Fibroblast of lung (primary cell): ENCODE data around the gene GPR45. TPM values are rescaled to one million over a fixed set of nuclear protein-coding genes. Genes with fewer than 3 reads are reported as not detected.

Source experiments
- DNase-seq, 2 donors: peaks; one replicate each; pipeline versions ENCODE4 v3.0.0 to v3.0.0-alpha.2; 2010; ENCODE audit warnings: low read depth in 2 of 2
- H2AFZ ChIP-seq: 2 replicates; pipeline ENCODE4 v1.5.1; 2012; ENCODE audit warnings: low read length, control low read depth, inconsistent platforms
- H3K27ac ChIP-seq: 2 replicates; pipeline ENCODE4 v1.5.1; 2011; ENCODE audit warnings: low read length, control low read depth; ENCODE audit not compliant: insufficient read depth
- H3K27me3 ChIP-seq: 2 replicates; pipeline ENCODE4 v1.5.1; 2011; ENCODE audit warnings: mild to moderate bottlenecking, low read length; ENCODE audit not compliant: control insufficient read depth, insufficient read depth
- H3K36me3 ChIP-seq: 2 replicates; pipeline ENCODE4 v1.5.1; 2011; ENCODE audit warnings: low read length; ENCODE audit not compliant: control insufficient read depth, insufficient read depth
- H3K4me1 ChIP-seq: 2 replicates; pipeline ENCODE4 v1.5.1; 2011; ENCODE audit warnings: low read length; ENCODE audit not compliant: control insufficient read depth, insufficient read depth; ENCODE audit errors: extremely low read depth
- H3K4me2 ChIP-seq: 2 replicates; pipeline ENCODE4 v1.5.1; 2011; ENCODE audit warnings: low read length, control low read depth; ENCODE audit not compliant: insufficient read depth; ENCODE audit errors: extremely low read depth
- H3K4me3 ChIP-seq, 4 experiments: fragments of 200-600 bp in 1 of 4; sonication (generic) in 1 of 4; replicated peaks in 1 of 4; 2 replicates each; pipeline ENCODE4 v1.5.1; 2011 to 2016; ENCODE audit warnings: low read length in 4 of 4, low read depth in 3 of 4, mild to moderate bottlenecking in 3 of 4, control low read depth in 2 of 4, inconsistent platforms in 1 of 4, mixed read lengths in 1 of 4; ENCODE audit not compliant: insufficient read depth in 1 of 4; ENCODE audit errors: control extremely low read depth in 1 of 4
- H3K79me2 ChIP-seq: 2 replicates; pipeline ENCODE4 v1.5.1; 2012; ENCODE audit warnings: mild to moderate bottlenecking, low read length, inconsistent platforms; ENCODE audit not compliant: control insufficient read depth, insufficient read depth
- H3K9ac ChIP-seq: 2 replicates; pipeline ENCODE4 v1.5.1; 2011; ENCODE audit warnings: mild to moderate bottlenecking, low read length, control low read depth; ENCODE audit not compliant: insufficient read depth
- H3K9me3 ChIP-seq: 2 replicates; pipeline ENCODE4 v1.5.1; 2012; ENCODE audit warnings: low read depth, low read length; ENCODE audit not compliant: control insufficient read depth, insufficient read depth
- H4K20me1 ChIP-seq: 2 replicates; pipeline ENCODE4 v1.5.1; 2011; ENCODE audit warnings: low read length; ENCODE audit not compliant: control insufficient read depth, insufficient read depth; ENCODE audit errors: extremely low read depth
- EZH2 ChIP-seq: IDR thresholded peaks from 2 replicates; pipeline ENCODE4 v1.5.1; 2012; ENCODE audit warnings: low read length, control low read depth, mild to moderate bottlenecking; ENCODE audit errors: missing control alignments
- polyA plus RNA-seq, 2 donors: library from polyadenylated mRNA; depleted of rRNA in 1 of 2; stranded (reverse) in 1 of 2; unstranded in 1 of 2; fragments of >200 nt; gene quantifications; 2 replicates each; pipeline ENCODE4 v1.2.1, GENCODE V29; 2011 to 2012; ENCODE audit warnings: missing spikeins in 1 of 2
- total RNA-seq: library from RNA; depleted of rRNA; stranded (reverse); fragments of >200 nt; gene quantifications from 2 replicates; pipeline ENCODE4 v1.2.1, GENCODE V29; 2014
- TF ChIP-seq, protein P1 (sequence below), 2 donors: IDR thresholded peaks in 1 of 2; conservative IDR thresholded peaks in 1 of 2; 1 replicate in 1 of 2; 2 replicates in 1 of 2; pipeline ENCODE4 v1.5.1; 2011 to 2012; ENCODE audit warnings: low read length in 2 of 2, control low read depth in 1 of 2, inconsistent platforms in 1 of 2, low read depth in 1 of 2, mild to moderate bottlenecking in 1 of 2

Gene GPR45
- total and polyA plus RNA-seq, 2 donors (not counting 1 experiment from before 2014, with no cell fraction given): not detected

DNA sequence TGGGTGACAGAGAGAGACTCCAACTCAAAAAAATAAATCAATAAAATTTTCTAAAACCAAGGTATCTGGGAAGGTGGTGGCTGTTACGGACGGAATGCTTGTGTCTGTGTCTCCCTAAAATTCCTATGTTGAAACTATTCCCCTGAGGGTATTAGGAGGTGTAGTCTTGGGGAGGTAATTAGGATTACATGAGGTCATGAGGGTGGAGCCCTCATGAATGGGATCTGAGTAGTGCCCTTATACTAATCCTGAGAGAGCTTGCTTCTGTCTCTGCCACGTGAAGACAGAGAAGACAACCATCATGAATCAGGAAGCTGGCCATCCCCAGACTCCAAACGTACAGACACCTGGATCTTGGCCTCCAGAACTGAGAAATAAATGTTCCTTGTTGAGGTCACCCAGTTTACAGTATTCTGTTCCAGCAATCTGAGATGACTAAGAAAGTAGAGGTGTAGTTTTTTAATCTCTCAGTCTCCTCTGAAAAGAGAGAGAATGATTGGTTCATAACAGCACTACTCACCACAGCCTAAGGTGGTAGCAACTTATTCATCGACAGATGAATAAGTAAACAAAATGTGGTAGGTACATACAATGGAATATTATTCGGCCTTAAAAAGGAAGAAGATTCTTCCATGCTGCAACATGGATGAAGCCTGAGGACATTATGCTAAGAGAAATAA lies 49.6 kb downstream of the GPR45 start:
- Histone ChIP-seq H3K4me3 (no peak overlapping the region), H3K79me2 (no peaks in the 10 kb centered on the region), H3K27me3 (no peaks in the 10 kb centered on the region), H3K27ac (no peak overlapping the region), H3K9ac (no peak overlapping the region), H3K36me3 (no peaks in the 10 kb centered on the region), H4K20me1 (no peaks in the 10 kb centered on the region), H3K4me1 (no peaks in the 10 kb centered on the region), H3K9me3 (no peaks in the 10 kb centered on the region), H2AFZ (no peak overlapping the region), H3K4me2 (no peak overlapping the region)
- no peak for DNase-seq
- TF ChIP-seq, protein P1, sequence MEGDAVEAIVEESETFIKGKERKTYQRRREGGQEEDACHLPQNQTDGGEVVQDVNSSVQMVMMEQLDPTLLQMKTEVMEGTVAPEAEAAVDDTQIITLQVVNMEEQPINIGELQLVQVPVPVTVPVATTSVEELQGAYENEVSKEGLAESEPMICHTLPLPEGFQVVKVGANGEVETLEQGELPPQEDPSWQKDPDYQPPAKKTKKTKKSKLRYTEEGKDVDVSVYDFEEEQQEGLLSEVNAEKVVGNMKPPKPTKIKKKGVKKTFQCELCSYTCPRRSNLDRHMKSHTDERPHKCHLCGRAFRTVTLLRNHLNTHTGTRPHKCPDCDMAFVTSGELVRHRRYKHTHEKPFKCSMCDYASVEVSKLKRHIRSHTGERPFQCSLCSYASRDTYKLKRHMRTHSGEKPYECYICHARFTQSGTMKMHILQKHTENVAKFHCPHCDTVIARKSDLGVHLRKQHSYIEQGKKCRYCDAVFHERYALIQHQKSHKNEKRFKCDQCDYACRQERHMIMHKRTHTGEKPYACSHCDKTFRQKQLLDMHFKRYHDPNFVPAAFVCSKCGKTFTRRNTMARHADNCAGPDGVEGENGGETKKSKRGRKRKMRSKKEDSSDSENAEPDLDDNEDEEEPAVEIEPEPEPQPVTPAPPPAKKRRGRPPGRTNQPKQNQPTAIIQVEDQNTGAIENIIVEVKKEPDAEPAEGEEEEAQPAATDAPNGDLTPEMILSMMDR (conservative IDR thresholded peaks at IDR 0.05 in 1 of 2, IDR thresholded peaks at IDR 0.05 in 1 of 2; ENCODE audit: low read depth in 1 of 2, low read length in 2 of 2): no peak
- TF ChIP-seq EZH2: no peak

DNA sequence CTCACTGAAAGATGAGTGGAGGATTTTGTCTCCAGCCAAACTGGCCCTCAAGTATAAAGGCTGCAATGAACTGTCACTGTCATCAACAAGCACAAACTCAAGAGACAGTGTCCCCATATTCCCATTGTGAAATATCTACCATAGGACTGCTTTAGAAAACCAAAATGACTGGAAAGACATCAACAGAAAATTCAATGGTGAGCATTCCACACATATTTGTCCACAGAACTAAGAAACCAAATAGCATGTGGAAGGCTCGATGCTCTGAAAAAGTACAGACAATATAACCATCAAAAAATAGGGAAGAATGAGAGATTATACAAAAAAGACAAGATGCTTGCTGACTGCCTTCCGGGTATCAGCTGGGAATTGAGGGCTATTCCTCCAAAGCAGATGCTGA lies 50.4 kb downstream of the GPR45 start:
- H3K27ac ChIP-seq: no peak overlapping the region
- H3K27me3 ChIP-seq: no peaks in the 10 kb centered on the region
- no peak overlapping the region for H2AFZ ChIP-seq
- no peaks in the 10 kb centered on the region for H4K20me1 ChIP-seq
- no peak for TF ChIP-seq EZH2
- TF ChIP-seq, protein P1 (conservative IDR thresholded peaks at IDR 0.05 in 1 of 2, IDR thresholded peaks at IDR 0.05 in 1 of 2; ENCODE audit: low read depth in 1 of 2, low read length in 2 of 2): no peak
- no peaks in the 10 kb centered on the region for H3K36me3 ChIP-seq
- no peaks in the 10 kb centered on the region for H3K4me1 ChIP-seq
- H3K79me2 ChIP-seq: no peaks in the 10 kb centered on the region
- DNase-seq: peak in 1 of 2 donors; percentile 38
- H3K4me2 ChIP-seq: no peak overlapping the region
- no peak overlapping the region for H3K9ac ChIP-seq
- no peak overlapping the region for H3K4me3 ChIP-seq
- H3K9me3 ChIP-seq: no peaks in the 10 kb centered on the region

Other genes starting within 250 kb of the GPR45 start
- gene MRPS9, start 203.7 kb upstream of the GPR45 start, total RNA-seq: 21.3 and 21.6 TPM in 2 replicates
- gene MRPS9, start 203.7 kb upstream of the GPR45 start, polyA plus RNA-seq: 25.3 and 30.7 TPM in 2 replicates
- gene TGFBRAP1, start 88.0 kb downstream of the GPR45 start, total RNA-seq: 14.1 and 14.9 TPM in 2 replicates
- 8.5 and 9.7 TPM in 2 replicates for gene TGFBRAP1, start 88.0 kb downstream of the GPR45 start, polyA plus RNA-seq
- gene C2orf49, start 95.8 kb downstream of the GPR45 start, total RNA-seq: 23.4 and 28.4 TPM in 2 replicates
- gene C2orf49, start 95.8 kb downstream of the GPR45 start, polyA plus RNA-seq: 17.0 and 20.9 TPM in 2 replicates
- gene FHL2, start 157.3 kb downstream of the GPR45 start, total RNA-seq: 120 and 144 TPM in 2 replicates
- 415 and 421 TPM in 2 replicates for gene FHL2, start 157.3 kb downstream of the GPR45 start, polyA plus RNA-seq